M059J (cell line): ENCODE data around the gene PI4K2A. TPM values are rescaled to one million over a fixed set of nuclear protein-coding genes. Genes with fewer than 3 reads are reported as not detected.
"Not testable (repeated sequence)": the region's sequence is repeated elsewhere in the genome, so short reads cannot be mapped to it uniquely, and the experiment has no call there.

Source experiments
- DNase-seq: peaks from one replicate; pipeline ENCODE4 v3.0.0-alpha.2; 2012; ENCODE audit warnings: low read depth
- total RNA-seq: library from RNA; depleted of rRNA; stranded (reverse); fragments of >200 nt; shearing (Covaris generic); gene quantifications from 2 replicates; pipeline ENCODE4 v1.2.3, GENCODE V29; 2014

PI4K2A gene
- total RNA-seq, 1 experiment from 2014 or later: 31.2 TPM

DNA sequence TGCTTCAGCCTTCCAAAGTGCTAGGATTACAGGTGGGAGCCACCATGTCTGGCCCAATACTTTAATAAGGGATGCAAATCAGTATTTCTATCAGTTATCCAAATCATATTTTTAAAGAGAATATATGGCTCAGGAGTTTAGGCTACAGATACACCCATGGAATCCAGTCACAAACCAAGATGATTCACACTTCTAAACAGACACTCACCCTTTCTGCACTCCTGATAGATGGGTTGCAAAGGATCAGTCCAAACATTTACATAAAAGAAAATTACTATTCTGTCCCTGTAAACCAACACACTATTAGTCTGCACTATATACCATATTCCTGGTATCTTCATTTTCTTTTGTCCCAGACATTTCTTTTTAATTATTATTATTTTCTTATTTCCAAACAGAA is 9.4 kb upstream of the PI4K2A start:
- no peak for DNase-seq

DNA sequence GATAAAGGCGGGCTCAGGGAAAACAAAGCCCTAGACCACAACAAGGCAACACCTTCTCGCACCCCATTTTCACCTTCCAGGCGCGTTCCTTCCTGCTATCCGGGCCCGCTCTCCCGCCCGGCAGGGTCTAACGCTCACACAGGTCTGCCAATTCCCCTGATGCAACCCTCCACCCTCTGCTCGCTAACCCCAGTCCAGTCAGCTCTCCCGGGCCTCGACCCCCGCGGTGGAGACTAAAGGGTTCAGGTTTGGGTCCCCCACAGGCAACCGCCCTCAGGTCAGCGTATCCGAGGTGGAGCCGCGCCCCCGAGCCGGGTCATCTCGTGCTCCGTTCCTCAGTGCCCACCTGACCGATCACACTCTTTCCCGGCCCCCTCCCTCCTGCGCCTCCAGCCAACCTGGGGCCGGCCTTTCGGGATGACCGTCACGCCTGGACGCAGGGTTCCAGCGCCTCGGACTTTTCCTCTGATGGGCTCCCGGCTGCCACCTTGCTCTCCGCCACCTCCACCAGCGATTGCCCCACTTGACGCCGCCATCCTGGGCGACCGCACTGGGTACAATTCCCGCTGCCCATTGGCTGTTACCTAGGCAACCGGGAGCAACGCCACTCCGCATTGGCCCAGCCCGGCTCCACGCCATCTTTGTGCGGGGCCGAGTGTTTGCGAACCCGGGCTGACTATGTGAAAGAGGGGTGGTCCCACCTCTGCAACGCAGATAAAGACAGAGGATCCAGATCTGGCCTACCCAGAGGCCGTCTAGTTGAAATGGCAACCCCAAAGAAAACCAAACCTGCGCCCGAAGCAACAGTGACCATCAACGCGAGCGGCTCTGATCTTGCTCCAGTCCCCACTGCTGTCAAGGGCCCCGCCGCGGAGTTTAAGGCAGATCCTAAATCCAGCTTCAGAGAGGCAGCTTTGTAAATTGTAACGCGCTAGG is 7.3 kb upstream of the PI4K2A start, which contains the start of gene MORN4:
Gene MORN4, minus strand, starts transcription at position 552 of the 936 bp plus-strand sequence. CDS start 13,847 bp downstream, outside the sequence.
- DNase-seq: peak; percentile 90

DNA sequence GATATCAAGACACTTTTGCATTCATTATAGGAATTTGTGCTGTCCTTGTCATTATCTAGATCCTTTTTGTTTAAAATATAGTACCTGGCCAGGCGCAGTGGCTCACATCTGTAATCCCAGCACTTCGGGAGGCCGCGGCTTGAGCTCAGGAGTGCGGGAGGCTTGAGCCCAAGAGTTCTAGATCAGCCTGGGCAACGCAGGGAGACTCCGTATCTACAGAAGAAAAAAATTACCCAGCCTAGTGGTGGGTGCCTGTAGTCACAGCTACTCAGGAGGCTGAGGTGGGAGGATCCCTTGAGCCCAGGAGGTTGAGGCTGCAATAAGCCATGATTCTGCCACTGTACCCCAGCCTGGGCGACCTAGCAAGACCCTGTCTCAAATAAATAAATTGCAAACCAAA is 6.5 kb upstream of the PI4K2A start:
- peak; percentile 19 for DNase-seq

DNA sequence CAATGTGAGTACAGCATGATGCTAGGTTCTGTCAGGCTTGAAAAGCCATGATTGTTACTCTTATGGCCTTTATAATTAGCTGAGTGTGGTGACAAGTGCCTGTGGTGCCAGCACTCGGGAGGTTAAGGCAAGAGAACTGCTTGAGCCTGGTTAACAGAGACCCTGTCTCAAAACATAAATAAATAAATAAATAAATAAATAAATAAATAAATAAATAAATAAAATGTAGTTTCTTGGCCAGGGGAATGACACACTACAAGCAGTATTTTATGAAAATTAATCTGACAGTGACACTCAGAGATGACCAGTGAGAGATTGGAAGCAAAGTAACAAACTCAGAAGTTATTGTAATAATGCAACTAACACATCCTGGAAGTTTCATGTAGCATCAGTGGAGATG is 4.9 kb upstream of the PI4K2A start:
- no peak for DNase-seq

DNA sequence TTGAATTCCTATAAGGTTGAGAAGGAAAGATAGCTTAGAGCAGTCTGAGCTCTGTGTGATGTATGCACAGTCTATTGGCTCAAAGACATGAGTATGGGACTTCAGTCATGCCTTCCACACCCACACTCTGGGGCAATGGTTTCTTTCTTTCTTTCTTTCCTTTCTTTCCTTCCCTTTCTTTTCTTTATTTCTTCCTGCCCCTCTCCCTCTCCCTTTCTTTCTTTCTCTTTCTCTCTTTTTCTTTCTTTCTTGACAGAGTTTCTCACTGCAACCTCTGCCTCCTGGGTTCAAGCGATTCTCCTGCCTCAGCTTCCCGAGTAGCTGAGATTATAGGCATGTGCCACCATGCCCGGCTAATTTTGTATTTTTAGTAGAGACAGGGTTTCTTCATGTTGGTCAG is 1.4 kb upstream of the PI4K2A start:
- DNase-seq: not testable (repeated sequence)

DNA sequence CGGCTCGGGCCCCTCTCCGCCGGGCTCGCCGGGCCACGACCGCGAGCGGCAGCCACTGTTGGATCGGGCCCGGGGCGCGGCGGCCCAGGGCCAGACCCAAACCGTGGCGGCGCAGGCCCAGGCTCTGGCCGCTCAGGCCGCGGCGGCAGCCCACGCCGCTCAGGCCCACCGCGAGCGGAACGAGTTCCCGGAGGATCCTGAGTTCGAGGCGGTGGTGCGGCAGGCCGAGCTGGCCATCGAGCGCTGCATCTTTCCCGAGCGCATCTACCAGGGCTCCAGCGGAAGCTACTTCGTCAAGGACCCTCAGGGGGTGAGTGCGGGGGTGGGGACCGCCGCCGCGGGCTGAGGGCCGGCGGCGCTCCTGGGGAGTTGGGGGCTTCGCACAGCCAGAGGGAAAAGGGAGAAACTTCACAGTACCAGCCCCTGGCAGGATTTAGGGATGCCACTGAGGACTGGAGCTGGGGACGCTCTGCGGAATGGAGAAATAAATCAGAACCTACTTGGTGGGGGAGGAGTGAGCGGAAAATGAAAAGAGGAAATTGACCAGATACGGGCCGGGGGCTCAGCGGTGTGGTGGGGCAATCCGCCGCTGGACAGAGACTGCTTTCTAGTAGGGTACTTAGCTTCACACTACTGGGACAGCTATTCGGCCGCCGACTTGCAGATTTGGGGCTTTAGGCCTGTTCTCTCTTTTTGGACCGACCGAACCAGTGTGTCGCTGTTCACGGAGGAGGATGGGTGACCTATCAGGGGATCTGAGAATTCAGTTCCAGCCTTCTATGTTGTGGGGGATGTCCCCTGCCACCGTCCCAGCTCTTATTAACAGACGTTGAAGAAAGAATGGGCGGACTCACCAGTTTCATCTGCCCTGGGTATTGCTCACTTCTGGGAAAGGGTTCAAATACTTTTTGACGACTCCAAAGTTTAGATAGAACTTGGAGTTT is 669 bp downstream of the PI4K2A start:
- DNase-seq: peak; percentile 59

DNA sequence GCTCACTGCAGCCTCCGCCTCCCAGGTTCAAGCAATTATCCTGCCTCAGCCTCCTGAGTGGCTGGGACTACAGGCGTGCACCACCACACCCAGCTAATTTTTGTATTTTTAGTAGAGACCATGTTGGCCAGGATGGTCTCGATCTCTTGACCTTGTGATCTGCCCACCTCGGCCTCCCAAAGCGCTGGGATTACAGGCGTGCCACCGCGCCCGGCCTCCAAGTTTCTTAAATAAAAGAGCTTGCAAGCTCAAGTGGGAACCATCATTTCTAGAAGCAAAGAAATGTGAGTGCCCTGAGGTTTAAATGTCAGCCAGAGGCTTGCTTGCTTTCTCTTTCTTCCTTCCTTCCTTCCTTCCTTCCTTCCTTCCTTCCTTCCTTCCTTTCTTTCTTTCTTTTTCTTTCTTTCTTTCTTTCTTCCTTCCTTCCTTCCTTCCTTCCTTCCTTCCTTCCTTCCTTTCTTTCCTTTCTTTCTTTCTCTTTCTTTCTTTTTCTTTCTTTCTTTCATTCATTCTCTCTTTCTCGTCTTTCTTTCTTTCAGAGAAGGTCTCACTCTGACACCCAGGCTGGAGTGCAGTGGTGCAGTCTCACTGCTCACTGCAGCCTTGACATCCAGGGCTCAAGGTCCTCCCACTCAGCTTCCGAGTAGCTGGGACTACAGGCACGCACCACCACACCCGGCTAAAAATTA is 2.1 kb downstream of the PI4K2A start:
- not testable (repeated sequence) for DNase-seq

DNA sequence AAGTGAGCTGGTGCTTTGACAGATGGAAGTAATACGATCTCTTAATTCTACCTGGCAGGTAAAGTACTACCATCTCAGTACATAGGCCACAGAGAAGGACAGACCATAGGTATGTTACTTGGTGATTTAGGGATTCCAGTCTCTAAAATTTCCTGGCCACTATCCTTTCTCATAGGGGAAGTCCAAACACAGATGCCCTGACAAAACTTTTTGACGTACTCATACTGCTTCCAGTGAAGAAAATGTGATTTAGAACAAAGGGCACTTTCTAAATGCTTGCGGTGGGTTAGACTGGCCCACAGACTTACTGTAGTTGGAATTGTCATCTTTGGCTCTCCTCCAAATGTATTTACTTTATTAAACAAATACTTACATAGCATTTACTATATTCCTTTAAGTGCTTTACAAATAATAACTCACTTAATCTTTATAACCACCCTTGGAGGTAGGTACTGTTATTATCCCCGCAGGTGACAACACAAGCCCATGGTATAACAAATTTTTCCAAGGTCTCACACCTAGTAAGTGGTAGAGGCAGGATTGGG is 3.0 kb downstream of the PI4K2A start:
- no peak for DNase-seq

DNA sequence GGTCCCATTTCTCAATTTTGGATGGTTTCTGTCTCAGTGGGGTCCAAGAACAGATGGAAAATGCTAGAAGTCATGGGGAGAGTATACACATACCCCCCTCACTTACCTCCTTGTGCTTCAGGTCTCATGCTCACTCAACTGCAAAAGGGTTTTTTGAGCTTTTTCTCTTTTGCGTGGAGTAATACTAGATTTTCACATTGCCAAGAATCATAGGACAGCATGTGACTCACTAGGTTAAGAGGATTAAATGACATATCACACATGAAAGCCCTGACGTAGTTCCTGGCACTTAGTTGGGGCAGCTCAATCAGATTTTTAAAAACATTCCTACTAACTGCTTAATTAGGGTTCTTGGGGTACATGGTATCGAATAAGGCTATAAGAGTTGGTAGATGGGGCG is 4.5 kb downstream of the PI4K2A start:
- DNase-seq: no peak

DNA sequence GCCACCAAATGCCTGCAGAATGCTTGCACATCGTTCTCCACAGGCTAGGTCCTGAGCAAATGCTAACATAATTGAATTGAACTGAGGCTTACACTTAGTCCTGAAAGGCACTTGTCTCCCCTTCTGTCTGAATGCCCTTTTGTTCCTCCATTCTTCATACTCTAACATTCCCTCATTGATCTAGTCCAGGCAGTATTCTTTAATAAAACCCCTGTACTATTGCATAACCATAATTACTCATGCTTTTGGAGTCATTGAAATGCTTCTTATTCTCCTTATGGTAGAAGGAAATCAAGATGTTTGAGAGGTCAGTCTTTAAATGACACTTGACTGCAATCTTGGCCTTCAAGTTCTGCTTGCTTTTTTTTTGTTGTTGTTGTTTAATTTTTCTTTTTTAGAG is 7.1 kb downstream of the PI4K2A start:
- DNase-seq: peak; percentile 50

DNA sequence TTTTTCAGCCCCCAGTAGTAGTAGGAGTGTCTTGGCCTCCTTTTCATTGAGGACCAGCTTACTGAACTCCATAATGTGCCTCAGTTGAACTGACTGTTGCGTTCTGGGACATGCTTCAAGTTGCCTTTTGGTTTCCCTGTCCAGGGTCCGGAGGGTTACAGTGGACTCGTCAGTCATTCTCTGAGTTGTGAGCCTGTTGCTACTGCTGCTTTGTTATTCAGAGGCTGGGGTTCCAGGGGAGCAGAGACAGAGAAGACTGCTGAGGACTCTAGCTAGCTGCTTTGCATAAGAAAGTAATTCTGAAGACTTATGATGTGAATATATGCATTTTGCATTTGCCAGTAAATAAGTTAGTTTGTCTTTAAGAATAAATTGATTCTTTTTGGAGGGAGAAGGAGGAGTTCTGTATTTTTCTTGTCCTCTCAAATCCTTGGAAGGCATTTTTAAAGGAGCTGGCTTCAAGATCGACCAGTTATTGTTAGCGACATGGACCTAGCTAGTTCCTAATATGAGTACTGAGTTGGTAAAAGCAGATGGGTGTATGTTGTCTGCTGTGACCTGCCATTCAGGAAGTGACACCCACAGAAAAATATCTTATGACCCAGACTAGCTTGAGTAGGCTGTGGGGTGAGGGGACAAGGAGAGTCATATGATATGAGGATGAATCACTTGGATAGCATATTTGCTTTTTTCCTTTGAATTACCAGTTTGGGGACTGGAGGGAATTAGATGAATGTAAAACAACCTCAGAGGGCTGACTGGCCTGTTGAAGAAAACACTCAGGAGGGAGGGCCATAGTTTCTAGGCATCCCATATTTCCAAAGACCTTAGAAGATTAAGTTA is 8.3 kb downstream of the PI4K2A start:
- peak; percentile 94 for DNase-seq

DNA sequence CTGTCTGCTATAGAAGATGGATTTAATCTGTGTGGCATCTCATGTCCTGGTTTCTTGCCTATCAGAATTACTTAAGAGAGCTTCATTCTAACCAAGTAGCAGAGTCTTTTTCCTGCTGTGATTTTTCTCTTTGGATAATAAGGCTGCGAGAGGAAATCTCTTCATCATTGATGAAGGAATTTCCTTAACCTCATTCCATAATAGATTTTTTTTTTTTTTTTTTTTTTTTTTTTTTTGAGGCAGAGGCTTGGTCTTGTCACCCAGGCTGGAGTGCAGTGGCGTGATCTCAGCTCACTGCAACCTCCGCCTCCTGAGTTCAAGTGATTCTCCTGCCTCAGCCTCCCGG is 8.9 kb downstream of the PI4K2A start:
- DNase-seq: not testable (repeated sequence)

DNA sequence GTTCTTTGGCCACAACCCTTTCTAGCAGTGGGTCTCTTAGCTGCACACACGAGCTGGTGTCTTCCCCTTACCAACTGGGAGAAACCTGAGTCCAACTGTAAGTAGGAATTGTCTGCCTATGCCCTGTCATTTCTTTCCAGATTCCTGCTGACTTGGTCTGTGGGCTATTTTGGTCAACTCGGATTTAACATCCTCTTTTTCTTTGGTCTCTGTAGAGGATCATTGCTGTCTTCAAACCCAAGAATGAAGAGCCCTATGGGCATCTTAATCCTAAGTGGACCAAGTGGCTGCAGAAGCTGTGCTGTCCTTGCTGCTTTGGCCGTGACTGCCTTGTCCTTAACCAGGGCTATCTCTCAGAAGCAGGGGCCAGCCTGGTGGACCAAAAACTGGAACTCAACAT is 10.3 kb downstream of the PI4K2A start:
- DNase-seq: no peak

DNA sequence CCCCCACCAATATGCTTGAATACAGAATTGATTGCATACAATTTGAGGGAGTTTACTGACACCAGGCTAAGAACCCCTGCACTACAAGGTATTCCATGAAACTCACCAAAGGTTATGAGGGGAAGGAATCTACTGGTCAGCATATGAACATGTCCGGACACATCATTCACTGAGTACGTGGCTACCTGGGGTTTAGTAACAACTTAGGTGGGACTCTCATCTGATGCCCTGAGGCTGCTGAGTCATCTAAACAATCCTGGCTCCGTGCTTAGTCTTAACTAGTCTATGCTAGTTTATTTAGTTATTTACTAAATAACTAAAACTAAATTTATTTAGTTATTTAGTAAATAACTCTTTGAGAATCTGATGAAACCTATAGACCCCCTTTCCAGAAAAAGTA is 11.3 kb downstream of the PI4K2A start:
- DNase-seq: peak; percentile 90

DNA sequence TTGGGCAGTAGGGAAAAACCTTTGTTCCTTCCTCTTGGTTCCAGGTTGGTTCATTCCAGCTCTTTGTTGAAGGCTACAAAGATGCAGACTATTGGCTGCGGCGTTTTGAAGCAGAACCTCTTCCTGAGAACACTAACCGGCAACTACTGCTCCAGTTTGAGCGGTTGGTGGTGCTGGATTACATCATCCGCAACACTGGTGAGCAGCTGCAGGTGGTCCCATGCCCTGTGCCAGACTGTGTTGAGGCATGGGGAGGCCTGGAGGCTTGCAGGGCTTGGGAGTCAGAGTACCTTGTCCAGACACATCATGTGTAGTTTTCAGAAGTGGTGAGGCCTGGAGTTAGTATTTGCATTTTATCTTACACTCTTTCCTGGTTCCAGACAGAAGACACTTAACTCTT is 16.3 kb downstream of the PI4K2A start:
- DNase-seq: no peak

DNA sequence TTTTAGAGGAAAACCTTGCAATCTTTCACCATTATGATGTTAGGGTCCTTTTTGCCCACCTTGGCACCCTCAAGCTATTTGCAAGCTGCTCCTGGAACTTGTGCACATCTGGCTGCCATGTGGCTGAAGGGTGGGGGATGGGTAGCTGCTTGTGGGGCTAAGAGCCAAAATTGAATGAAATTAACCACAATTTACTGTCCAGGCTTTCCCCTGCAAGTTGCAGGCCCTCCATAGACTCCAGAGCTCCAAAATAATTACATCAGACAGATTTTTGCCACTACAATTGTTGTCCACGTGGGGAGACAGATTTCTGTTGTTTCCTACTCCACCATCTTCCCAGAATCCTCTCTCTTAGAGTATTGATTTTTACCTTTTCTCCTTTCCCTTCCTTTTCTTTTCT is 19.1 kb downstream of the PI4K2A start:
- DNase-seq: no peak

DNA sequence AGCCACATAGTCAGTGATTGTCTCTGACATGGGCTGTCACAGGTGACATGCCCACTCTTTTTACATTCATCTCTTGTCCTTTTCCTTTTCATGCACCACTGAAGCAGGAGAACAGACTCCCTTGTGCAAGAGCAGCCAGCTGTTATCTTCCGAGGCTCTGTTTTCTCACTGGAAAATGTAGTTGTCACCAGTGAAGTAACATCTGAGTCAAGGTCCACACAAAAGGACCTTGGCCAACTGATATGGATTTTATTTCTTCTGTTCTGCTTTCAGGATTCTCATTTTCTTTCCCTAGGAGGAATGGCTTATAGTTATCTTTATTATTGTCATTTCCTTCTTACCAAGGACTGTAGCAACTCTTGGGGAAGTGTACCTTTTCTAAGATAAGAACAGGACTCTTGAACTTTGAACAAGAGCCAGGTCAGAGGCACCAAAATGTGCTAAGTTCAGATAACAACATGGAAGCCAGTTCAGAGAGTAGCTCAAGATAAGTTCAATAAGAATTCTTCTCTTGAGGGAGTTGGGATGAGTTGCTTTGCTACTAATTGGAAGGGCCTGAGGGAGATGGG is 23.9 kb downstream of the PI4K2A start:
- DNase-seq: no peak

DNA sequence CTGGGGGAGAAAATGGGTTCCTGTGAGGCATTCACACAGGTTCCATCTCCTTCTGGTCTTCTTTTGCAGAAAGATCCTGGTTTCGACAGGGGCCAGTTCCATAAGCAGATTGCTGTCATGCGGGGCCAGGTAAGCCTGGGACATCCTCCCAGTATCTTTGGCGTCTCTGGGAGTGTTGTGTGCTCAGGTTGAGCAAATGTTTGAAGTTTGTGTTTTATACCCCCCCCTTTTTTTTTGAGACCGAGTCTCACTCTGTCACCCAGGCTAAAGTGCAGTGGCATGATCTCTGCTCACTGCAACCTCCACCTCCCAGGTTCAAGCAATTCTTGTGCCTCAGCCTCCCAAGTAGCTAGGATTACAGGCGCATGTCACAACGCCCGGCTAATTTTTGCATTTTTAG is 26.5 kb downstream of the PI4K2A start:
- no peak for DNase-seq

DNA sequence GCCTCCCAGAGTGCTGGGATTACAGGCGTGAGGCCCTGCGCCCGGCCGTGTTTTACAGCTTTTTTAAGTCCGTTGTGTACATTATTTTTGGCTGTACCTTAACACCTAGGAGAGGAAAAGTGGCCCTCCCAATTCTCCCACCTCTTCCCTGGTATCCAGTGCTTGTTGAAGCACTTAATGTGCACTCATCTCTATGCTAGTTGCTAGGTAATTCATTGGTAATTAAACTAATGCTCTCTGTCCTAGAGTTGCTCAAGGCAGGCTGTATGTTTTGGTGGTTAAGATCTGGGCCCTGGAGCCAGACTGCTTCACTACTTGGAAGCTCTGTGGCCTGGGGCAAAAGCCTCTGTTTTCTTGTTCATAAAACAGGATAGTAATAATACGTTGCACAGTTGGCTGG is 27.0 kb downstream of the PI4K2A start:
- DNase-seq: no peak

DNA sequence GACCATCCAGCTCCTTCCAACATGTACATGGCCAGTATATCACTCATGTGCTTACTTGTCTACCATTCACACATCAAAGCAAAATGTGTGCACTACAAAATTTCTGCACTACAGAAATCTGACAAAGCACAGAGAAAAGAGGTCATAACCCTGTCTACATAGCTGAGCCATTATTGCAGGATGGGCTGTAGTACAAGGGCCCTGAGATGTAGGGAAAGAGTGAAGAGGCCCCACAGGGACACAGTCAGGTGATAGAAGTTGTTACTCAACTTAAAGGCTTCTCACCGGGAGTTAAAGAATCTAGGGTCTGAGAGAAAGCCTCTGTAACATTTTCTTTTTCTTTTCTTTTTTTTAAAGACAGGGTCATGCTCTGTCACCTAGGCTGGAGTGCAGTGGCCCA is 29.1 kb downstream of the PI4K2A start:
- DNase-seq: no peak
